Lower lobe of right lung (tissue), 2 donors: Measurements from ENCODE around the gene UCN3. TPM values are rescaled to one million over a fixed set of nuclear protein-coding genes. Genes with fewer than 3 reads are reported as not detected.

ENCODE experiments used
- ATAC-seq, 2 donors: fragments of 200-7000 bp; cut with Tn5 transposase; one replicate each; pipeline ENCODE4 v1.9.1; 2020 to 2022; ENCODE audit warnings: mild to moderate bottlenecking in 2 of 2, moderate library complexity in 2 of 2
- DNase-seq: peaks from one replicate; pipeline ENCODE4 v3.0.0-alpha.2; 2020
- H3K27ac ChIP-seq: fragments of 200-600 bp; one replicate; pipeline ENCODE4 v1.8.0; 2022
- H3K27me3 ChIP-seq: fragments of 200-600 bp; one replicate; pipeline ENCODE4 v1.8.0; 2022; ENCODE audit warnings: low read depth
- H3K36me3 ChIP-seq: fragments of 200-600 bp; one replicate; pipeline ENCODE4 v1.8.0; 2022; ENCODE audit warnings: mild to moderate bottlenecking
- H3K4me1 ChIP-seq: fragments of 200-600 bp; one replicate; pipeline ENCODE4 v1.8.0; 2022
- H3K4me3 ChIP-seq: fragments of 200-600 bp; one replicate; pipeline ENCODE4 v1.8.0; 2022; ENCODE audit warnings: mild to moderate bottlenecking
- H3K9me3 ChIP-seq: fragments of 200-600 bp; one replicate; pipeline ENCODE4 v1.8.0; 2022
- CTCF ChIP-seq: fragments of 200-600 bp; IDR thresholded peaks from one replicate; pipeline ENCODE4 v1.8.0; 2022; ENCODE audit warnings: antibody characterized with exemption, mild to moderate bottlenecking
- intact Hi-C: fragments of 100-400 bp; cut with DNase I; formaldehyde crosslinking; loops from one replicate; pipeline ENCODE4 v1.11.0; 2022
- total RNA-seq: library from RNA; stranded (reverse); fragmentation: NEBNext Ultra II Directional; extraction: Animal tissue kit (Norgen Biotek cat#: 25700); gene quantifications from one replicate; pipeline ENCODE4 v1.2.1, GENCODE V29; 2021
- donor health status: DM: no; HTN: yes; CAD: no; lungs with severe emphysema.

Gene UCN3
- total RNA-seq, 1 donor from 2014 or later: 0.53 TPM

GRCh38 chr10:5387169-5387568 is 22.4 kb downstream of the UCN3 start:
- Histone ChIP-seq H3K36me3 (no peaks in the 10 kb centered on the region), H3K9me3 (peaks cover 25% of the 10 kb centered on the region), H3K27ac (no peak overlapping the region), H3K4me1 (no peaks in the 10 kb centered on the region), H3K4me3 (no peak overlapping the region), H3K27me3 (no peaks in the 10 kb centered on the region)
- ATAC-seq: no peak
- no peak for DNase-seq
- TF ChIP-seq CTCF: no peak
- intact Hi-C loops: no loop called here

- H3K36me3 ChIP-seq: no peaks in the 10 kb centered on the region
- intact Hi-C loops: no loop called here
- H3K27ac ChIP-seq: no peak overlapping the region
- TF ChIP-seq CTCF: no peak
- peaks cover 25% of the 10 kb centered on the region for H3K9me3 ChIP-seq
- no peaks in the 10 kb centered on the region for H3K27me3 ChIP-seq
- H3K4me3 ChIP-seq: no peak overlapping the region
- H3K4me1 ChIP-seq: no peaks in the 10 kb centered on the region
- no peak for DNase-seq
- ATAC-seq: no peak
Measured at GRCh38 chr10:5390607-5391205, 25.9 kb downstream of the UCN3 start.

GRCh38 chr10:5391790-5392189 is 27.0 kb downstream of the UCN3 start:
- no peak overlapping the region for H3K4me3 ChIP-seq
- H3K9me3 ChIP-seq: peaks cover 25% of the 10 kb centered on the region
- intact Hi-C loops: no loop called here
- H3K27me3 ChIP-seq: no peaks in the 10 kb centered on the region
- no peaks in the 10 kb centered on the region for H3K4me1 ChIP-seq
- H3K36me3 ChIP-seq: no peaks in the 10 kb centered on the region
- H3K27ac ChIP-seq: no peak overlapping the region
- no peak for ATAC-seq
- no peak for TF ChIP-seq CTCF
- DNase-seq: no peak

- intact Hi-C loops: no loop called here
- Histone ChIP-seq H3K4me1 (no peaks in the 10 kb centered on the region), H3K27me3 (no peaks in the 10 kb centered on the region), H3K4me3 (no peak overlapping the region), H3K36me3 (no peaks in the 10 kb centered on the region), H3K9me3 (peaks cover 25% of the 10 kb centered on the region), H3K27ac (no peak overlapping the region)
- TF ChIP-seq CTCF: no peak
- DNase-seq (no peak), ATAC-seq (no peak)
Measured at GRCh38 chr10:5393529-5393928, 28.8 kb downstream of the UCN3 start.

- intact Hi-C loops: no loop called here
- Histone ChIP-seq H3K9me3 (peaks cover 17% of the 10 kb centered on the region), H3K27me3 (no peaks in the 10 kb centered on the region), H3K36me3 (no peaks in the 10 kb centered on the region), H3K27ac (no peak overlapping the region), H3K4me1 (no peaks in the 10 kb centered on the region), H3K4me3 (no peak overlapping the region)
- DNase-seq (no peak), ATAC-seq (peak in 1 of 2 donors; percentile 17)
- no peak for TF ChIP-seq CTCF
Measured at GRCh38 chr10:5395168-5395567, 30.4 kb downstream of the UCN3 start.
